WTC11 (cell line): Measurements from ENCODE around the gene EIF3F. TPM values are rescaled to one million over a fixed set of nuclear protein-coding genes. Genes with fewer than 3 reads are reported as not detected.

Source experiments
- ATAC-seq: fragments of 200-7000 bp; cut with Tn5 transposase; 2 replicates; pipeline ENCODE4 v1.10.0; 2021; ENCODE audit warnings: mild to moderate bottlenecking, moderate library complexity
- CTCF ChIA-PET: fragments of 300-600 bp; sonication (Branson Sonifier 250); formaldehyde crosslinking; loops from one replicate; lab custom pipeline; 2021; ENCODE audit warnings: antibody characterized with exemption; lab: Charles Lee
- POLR2A ChIA-PET: fragments of 350-600 bp; sonication (Branson Sonifier 250); formaldehyde crosslinking; loops from one replicate; lab custom pipeline; 2021; ENCODE audit warnings: antibody characterized with exemption; lab: Charles Lee
- DNase-seq: peaks from one replicate; pipeline ENCODE4 v3.0.0; 2021; ENCODE audit warnings: low spot score
- H3K27ac Mint-ChIP-seq: 2 replicates; pipeline ENCODE4 v1.8.0; 2021; ENCODE audit warnings: mixed read lengths
- H3K27me3 Mint-ChIP-seq: 2 replicates; pipeline ENCODE4 v1.8.0; 2021; ENCODE audit warnings: low read depth, mild to moderate bottlenecking, moderate library complexity, mixed read lengths
- H3K36me3 Mint-ChIP-seq: 2 replicates; pipeline ENCODE4 v1.8.0; 2021; ENCODE audit warnings: mixed read lengths
- H3K4me1 Mint-ChIP-seq: 2 replicates; pipeline ENCODE4 v1.8.0; 2022; ENCODE audit warnings: mixed read lengths
- H3K4me3 Mint-ChIP-seq: 2 replicates; pipeline ENCODE4 v1.8.0; 2021; ENCODE audit warnings: mild to moderate bottlenecking, moderate library complexity, mixed read lengths
- H3K9me3 Mint-ChIP-seq: 2 replicates; pipeline ENCODE4 v1.8.0; 2021; ENCODE audit warnings: mixed read lengths
- ATF2 ChIP-seq: sonication (generic); formaldehyde crosslinking; IDR thresholded peaks from 2 replicates; pipeline ENCODE4 v1.8.1; 2022; ENCODE audit warnings: low read depth, missing genetic modification reagents, borderline replicate concordance
- CBFB ChIP-seq: sonication (generic); formaldehyde crosslinking; IDR thresholded peaks from 2 replicates; pipeline ENCODE4 v1.8.1; 2022; ENCODE audit warnings: mild to moderate bottlenecking, low read depth, missing genetic modification reagents
- CREB1 ChIP-seq: sonication (generic); formaldehyde crosslinking; IDR thresholded peaks from 2 replicates; pipeline ENCODE4 v1.8.0; 2023; ENCODE audit warnings: mild to moderate bottlenecking, missing genetic modification reagents
- ELF4 ChIP-seq: sonication (generic); formaldehyde crosslinking; IDR thresholded peaks from 2 replicates; pipeline ENCODE4 v1.8.1; 2022; ENCODE audit warnings: low read depth, mild to moderate bottlenecking, moderate library complexity, missing genetic modification reagents
- ERG ChIP-seq: fragments of 250-450 bp; sonication (Bioruptor Pico); IDR thresholded peaks from 2 replicates; pipeline ENCODE4 v1.8.0; 2021; ENCODE audit warnings: mild to moderate bottlenecking
- IRF1 ChIP-seq: sonication (generic); formaldehyde crosslinking; IDR thresholded peaks from 2 replicates; pipeline ENCODE4 v1.8.0; 2023; ENCODE audit warnings: missing genetic modification reagents
- MYBL2 ChIP-seq: sonication (generic); formaldehyde crosslinking; IDR thresholded peaks from 2 replicates; pipeline ENCODE4 v1.8.1; 2023; ENCODE audit warnings: mild to moderate bottlenecking, moderate library complexity, missing genetic modification reagents
- NR2C2 ChIP-seq: sonication (generic); formaldehyde crosslinking; IDR thresholded peaks from 2 replicates; pipeline ENCODE4 v1.8.0; 2022; ENCODE audit warnings: mild to moderate bottlenecking, missing genetic modification reagents
- OVOL2 ChIP-seq: fragments of 250-450 bp; sonication (Bioruptor Pico); IDR thresholded peaks from 2 replicates; pipeline ENCODE4 v1.9.0; 2021; ENCODE audit warnings: mild to moderate bottlenecking, borderline replicate concordance
- SMAD4 ChIP-seq: sonication (generic); formaldehyde crosslinking; IDR thresholded peaks from 2 replicates; pipeline ENCODE4 v1.8.0; 2022; ENCODE audit warnings: mild to moderate bottlenecking, missing genetic modification reagents
- SOX15 ChIP-seq: fragments of 250-450 bp; sonication (Bioruptor Pico); IDR thresholded peaks from 2 replicates; pipeline ENCODE4 v1.9.0; 2021; ENCODE audit warnings: mild to moderate bottlenecking
- USF2 ChIP-seq: sonication (generic); formaldehyde crosslinking; IDR thresholded peaks from 2 replicates; pipeline ENCODE4 v1.8.1; 2023; ENCODE audit warnings: mild to moderate bottlenecking, missing genetic modification reagents, moderate library complexity
- ZNF425 ChIP-seq: fragments of 250-450 bp; sonication (Bioruptor Pico); conservative IDR thresholded peaks from 2 replicates; pipeline ENCODE4 v1.9.0; 2021; ENCODE audit warnings: mild to moderate bottlenecking
- ZNF671 ChIP-seq: fragments of 250-450 bp; sonication (Bioruptor Pico); IDR thresholded peaks from 2 replicates; pipeline ENCODE4 v1.8.0; 2021; ENCODE audit warnings: mild to moderate bottlenecking
- total RNA-seq: library from RNA; stranded (reverse); gene quantifications from 3 replicates; pipeline ENCODE4 v1.2.3, GENCODE V29; 2021
- TF ChIP-seq, protein P1 (sequence below): sonication (generic); formaldehyde crosslinking; IDR thresholded peaks from 2 replicates; pipeline ENCODE4 v1.8.0; 2022; ENCODE audit warnings: mild to moderate bottlenecking, missing genetic modification reagents
- TF ChIP-seq, protein P2 (sequence below): sonication (generic); formaldehyde crosslinking; IDR thresholded peaks from 2 replicates; pipeline ENCODE4 v1.8.0; 2023; ENCODE audit warnings: missing genetic modification reagents, mild to moderate bottlenecking, borderline replicate concordance

Gene EIF3F
- total RNA-seq, 1 experiment from 2014 or later = 356 TPM

GRCh38 chr11:8021920-8022319 is 34.8 kb downstream of the EIF3F start:
- H3K4me3 Mint-ChIP-seq = no peak overlapping the region
- H3K27ac Mint-ChIP-seq = no peak overlapping the region
- no peak for TF ChIP-seq SMAD4
- TF ChIP-seq MYBL2 = no peak
- TF ChIP-seq OVOL2 (CRISPR knock-in tag) = no peak
- TF ChIP-seq IRF1 (CRISPR knock-in tag) = no peak
- TF ChIP-seq CREB1 = no peak
- TF ChIP-seq NR2C2 (CRISPR knock-in tag) = no peak
- TF ChIP-seq ELF4 (CRISPR knock-in tag) = no peak
- no peak for TF ChIP-seq SOX15
- no peak for TF ChIP-seq ZNF671 (CRISPR knock-in tag)
- TF ChIP-seq ZNF425 (CRISPR knock-in tag) = no peak
- TF ChIP-seq, protein P1, sequence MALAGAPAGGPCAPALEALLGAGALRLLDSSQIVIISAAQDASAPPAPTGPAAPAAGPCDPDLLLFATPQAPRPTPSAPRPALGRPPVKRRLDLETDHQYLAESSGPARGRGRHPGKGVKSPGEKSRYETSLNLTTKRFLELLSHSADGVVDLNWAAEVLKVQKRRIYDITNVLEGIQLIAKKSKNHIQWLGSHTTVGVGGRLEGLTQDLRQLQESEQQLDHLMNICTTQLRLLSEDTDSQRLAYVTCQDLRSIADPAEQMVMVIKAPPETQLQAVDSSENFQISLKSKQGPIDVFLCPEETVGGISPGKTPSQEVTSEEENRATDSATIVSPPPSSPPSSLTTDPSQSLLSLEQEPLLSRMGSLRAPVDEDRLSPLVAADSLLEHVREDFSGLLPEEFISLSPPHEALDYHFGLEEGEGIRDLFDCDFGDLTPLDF (CRISPR knock-in tag) = no peak
- no peak for TF ChIP-seq CBFB (CRISPR knock-in tag)
- no peak for TF ChIP-seq ERG
- TF ChIP-seq, protein P2, sequence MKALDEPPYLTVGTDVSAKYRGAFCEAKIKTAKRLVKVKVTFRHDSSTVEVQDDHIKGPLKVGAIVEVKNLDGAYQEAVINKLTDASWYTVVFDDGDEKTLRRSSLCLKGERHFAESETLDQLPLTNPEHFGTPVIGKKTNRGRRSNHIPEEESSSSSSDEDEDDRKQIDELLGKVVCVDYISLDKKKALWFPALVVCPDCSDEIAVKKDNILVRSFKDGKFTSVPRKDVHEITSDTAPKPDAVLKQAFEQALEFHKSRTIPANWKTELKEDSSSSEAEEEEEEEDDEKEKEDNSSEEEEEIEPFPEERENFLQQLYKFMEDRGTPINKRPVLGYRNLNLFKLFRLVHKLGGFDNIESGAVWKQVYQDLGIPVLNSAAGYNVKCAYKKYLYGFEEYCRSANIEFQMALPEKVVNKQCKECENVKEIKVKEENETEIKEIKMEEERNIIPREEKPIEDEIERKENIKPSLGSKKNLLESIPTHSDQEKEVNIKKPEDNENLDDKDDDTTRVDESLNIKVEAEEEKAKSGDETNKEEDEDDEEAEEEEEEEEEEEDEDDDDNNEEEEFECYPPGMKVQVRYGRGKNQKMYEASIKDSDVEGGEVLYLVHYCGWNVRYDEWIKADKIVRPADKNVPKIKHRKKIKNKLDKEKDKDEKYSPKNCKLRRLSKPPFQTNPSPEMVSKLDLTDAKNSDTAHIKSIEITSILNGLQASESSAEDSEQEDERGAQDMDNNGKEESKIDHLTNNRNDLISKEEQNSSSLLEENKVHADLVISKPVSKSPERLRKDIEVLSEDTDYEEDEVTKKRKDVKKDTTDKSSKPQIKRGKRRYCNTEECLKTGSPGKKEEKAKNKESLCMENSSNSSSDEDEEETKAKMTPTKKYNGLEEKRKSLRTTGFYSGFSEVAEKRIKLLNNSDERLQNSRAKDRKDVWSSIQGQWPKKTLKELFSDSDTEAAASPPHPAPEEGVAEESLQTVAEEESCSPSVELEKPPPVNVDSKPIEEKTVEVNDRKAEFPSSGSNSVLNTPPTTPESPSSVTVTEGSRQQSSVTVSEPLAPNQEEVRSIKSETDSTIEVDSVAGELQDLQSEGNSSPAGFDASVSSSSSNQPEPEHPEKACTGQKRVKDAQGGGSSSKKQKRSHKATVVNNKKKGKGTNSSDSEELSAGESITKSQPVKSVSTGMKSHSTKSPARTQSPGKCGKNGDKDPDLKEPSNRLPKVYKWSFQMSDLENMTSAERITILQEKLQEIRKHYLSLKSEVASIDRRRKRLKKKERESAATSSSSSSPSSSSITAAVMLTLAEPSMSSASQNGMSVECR = no peak
- no peak for TF ChIP-seq ATF2 (CRISPR knock-in tag)
- TF ChIP-seq USF2 (CRISPR knock-in tag) = no peak
- H3K4me1 Mint-ChIP-seq = peaks cover 17% of the 10 kb centered on the region
- no peaks in the 10 kb centered on the region for H3K36me3 Mint-ChIP-seq
- H3K9me3 Mint-ChIP-seq = no peaks in the 10 kb centered on the region
- CTCF ChIA-PET = interaction anchor here (0.8 to 3.3 kb wide), 5 partner anchors 11 to 327 kb away, joined by 3 to 18 read pairs (median 5); partner anchors contain the start of gene EIF3F
- DNase-seq (no peak), ATAC-seq (no peak)
- POLR2A ChIA-PET = no interaction called here
- H3K27me3 Mint-ChIP-seq = peaks cover 49% of the 10 kb centered on the region
